Muscle of leg (tissue), 11 donors: Measurements from ENCODE around the gene CHODL. TPM values are rescaled to one million over a fixed set of nuclear protein-coding genes. Genes with fewer than 3 reads are reported as not detected.

ENCODE experiments used
- DNase-seq: peaks from one replicate; pipeline ENCODE4 v3.0.0; 2013
- H3K27ac ChIP-seq: one replicate; pipeline ENCODE4 v1.5.1; 2013; ENCODE audit warnings: mild to moderate bottlenecking, low read length, control low read depth
- H3K27me3 ChIP-seq: one replicate; pipeline ENCODE4 v1.6.1; 2013; ENCODE audit warnings: low read length; ENCODE audit not compliant: control insufficient read depth, insufficient read depth
- H3K36me3 ChIP-seq: one replicate; pipeline ENCODE4 v1.6.1; 2013; ENCODE audit warnings: low read length; ENCODE audit not compliant: control insufficient read depth, insufficient read depth
- H3K4me1 ChIP-seq: one replicate; pipeline ENCODE4 v1.6.1; 2013; ENCODE audit warnings: low read length; ENCODE audit not compliant: control insufficient read depth, insufficient read depth
- H3K4me3 ChIP-seq: one replicate; pipeline ENCODE4 v1.5.1; 2013; ENCODE audit warnings: low read length, control low read depth
- H3K9me3 ChIP-seq: replicated peaks from 2 replicates; pipeline ENCODE4 v1.6.1; 2013; ENCODE audit warnings: low read depth, low read length; ENCODE audit not compliant: control insufficient read depth
- WGBS: methylation state at CpG from one replicate; pipeline ENCODE4 v1.1.5; 2013; ENCODE audit warnings: missing lambda C conversion rate; ENCODE audit not compliant: insufficient coverage; 5-methylcytosine and 5-hydroxymethylcytosine counted together
- polyA plus RNA-seq, 8 donors: library from polyadenylated mRNA; unstranded; fragments of 120-200 nt; gene quantifications; one replicate each; pipeline versions ENCODE4 v1.2.1 to v1.2.3, GENCODE V29; 2013; ENCODE audit warnings: inconsistent platforms in 1 of 8, low replicate concordance in 1 of 8; ENCODE audit not compliant: insufficient read length in 8 of 8, insufficient read depth in 1 of 8
- total RNA-seq: library from RNA; stranded (reverse); fragments of 120-200 nt; gene quantifications from one replicate; pipeline ENCODE4 v1.2.4, GENCODE V29; 2013

CHODL gene
- total and polyA plus RNA-seq, 9 donors: 80.7 to 128 (median 101) TPM

DNA sequence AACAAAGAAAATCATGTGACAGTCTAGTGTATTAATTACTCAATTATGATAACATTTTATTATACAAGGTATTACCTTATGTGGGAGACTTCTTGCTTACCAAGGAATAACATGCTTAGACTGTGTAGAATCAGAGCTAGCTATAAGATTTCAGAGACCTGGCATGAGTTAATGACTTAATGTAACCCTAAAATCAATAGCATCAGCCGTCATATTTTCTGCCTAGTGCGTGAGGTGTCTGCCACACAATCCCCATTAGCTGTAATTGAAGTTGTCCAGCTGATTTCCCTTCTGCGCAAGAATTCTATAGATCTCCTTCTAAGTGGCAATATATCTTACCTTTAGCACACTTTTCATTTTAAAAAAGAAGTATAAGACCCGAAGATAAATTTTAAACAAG is 28.8 kb downstream of the CHODL start:
- 70% methylated on average over 2 of the region's 4 CpGs for WGBS
- Histone ChIP-seq H3K4me3 (no peak overlapping the region), H3K27ac (no peak overlapping the region), H3K9me3 (no peaks in the 10 kb centered on the region), H3K4me1 (no peaks in the 10 kb centered on the region), H3K27me3 (no peaks in the 10 kb centered on the region), H3K36me3 (no peaks in the 10 kb centered on the region)
- DNase-seq: no peak

DNA sequence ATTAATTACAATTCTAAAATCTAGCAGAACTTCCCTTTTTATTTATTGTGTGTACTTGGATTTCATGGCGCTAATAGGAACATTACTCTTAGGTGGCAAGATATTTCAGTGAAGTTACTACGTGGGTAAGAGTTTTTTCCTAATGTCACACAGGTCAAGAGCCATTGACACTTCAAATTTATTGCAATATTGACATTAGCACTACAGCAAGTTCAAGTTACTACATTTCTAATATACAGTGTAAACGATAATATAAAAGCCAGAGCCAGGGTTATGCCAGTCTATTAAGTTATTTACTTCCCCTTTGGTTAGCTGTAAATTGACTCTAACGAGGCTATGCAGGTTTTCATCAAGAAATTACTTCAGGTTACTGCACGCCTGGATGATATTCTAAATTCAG is 29.7 kb downstream of the CHODL start:
- H3K4me1 ChIP-seq: no peaks in the 10 kb centered on the region
- H3K4me3 ChIP-seq: no peak overlapping the region
- H3K27ac ChIP-seq: no peak overlapping the region
- no peaks in the 10 kb centered on the region for H3K27me3 ChIP-seq
- H3K9me3 ChIP-seq: no peaks in the 10 kb centered on the region
- DNase-seq: no peak
- 100% methylated on average over 2 of the region's 5 CpGs for WGBS
- no peaks in the 10 kb centered on the region for H3K36me3 ChIP-seq

DNA sequence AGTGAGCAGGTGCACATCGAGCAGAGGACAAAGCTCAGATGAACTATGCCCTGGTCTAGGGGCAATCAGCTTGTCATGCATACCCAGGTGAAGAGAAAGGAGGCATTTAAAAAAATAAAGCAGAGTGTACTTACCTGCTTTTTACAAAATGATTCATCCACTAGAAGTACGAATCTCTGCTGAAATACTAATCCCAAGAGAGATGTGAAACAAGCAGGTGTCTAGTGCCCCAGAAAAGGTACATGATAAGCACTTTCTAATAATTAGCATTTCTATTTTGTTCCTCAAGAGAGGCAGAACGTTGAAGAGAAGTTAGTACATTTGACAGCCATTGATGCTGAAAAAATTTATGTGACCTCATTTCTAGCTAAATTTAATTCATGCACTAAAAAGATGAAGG is 31.1 kb downstream of the CHODL start:
- Histone ChIP-seq H3K27ac (no peak overlapping the region), H3K4me3 (no peak overlapping the region), H3K27me3 (no peaks in the 10 kb centered on the region), H3K4me1 (no peaks in the 10 kb centered on the region), H3K9me3 (no peaks in the 10 kb centered on the region), H3K36me3 (no peaks in the 10 kb centered on the region)
- no CpG with 5 or more reads among the region's 3 CpGs for WGBS
- DNase-seq: no peak

DNA sequence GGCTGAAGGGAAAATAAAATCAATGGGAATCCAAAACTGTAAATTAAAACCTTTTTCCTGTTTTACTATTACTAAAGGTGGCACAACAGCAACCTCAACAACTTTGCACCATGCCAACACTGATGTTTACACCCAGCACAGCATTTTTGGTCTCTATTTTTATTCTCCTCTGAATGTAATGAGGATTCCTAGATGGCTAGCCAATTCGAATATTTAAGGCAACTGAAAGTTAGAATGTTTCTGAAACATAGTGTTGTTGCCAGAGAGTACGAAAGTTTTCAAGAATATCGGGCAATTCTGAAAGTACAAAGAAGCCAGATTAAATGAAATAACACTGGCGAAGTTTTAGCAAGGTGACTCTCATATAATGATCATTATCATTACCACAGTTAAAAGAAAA is 40.7 kb downstream of the CHODL start:
- no peaks in the 10 kb centered on the region for H3K27me3 ChIP-seq
- no peaks in the 10 kb centered on the region for H3K9me3 ChIP-seq
- H3K4me1 ChIP-seq: no peaks in the 10 kb centered on the region
- WGBS: no CpG with 5 or more reads among the region's 4 CpGs
- no peak for DNase-seq
- no peaks in the 10 kb centered on the region for H3K36me3 ChIP-seq
- H3K27ac ChIP-seq: no peak overlapping the region
- no peak overlapping the region for H3K4me3 ChIP-seq

DNA sequence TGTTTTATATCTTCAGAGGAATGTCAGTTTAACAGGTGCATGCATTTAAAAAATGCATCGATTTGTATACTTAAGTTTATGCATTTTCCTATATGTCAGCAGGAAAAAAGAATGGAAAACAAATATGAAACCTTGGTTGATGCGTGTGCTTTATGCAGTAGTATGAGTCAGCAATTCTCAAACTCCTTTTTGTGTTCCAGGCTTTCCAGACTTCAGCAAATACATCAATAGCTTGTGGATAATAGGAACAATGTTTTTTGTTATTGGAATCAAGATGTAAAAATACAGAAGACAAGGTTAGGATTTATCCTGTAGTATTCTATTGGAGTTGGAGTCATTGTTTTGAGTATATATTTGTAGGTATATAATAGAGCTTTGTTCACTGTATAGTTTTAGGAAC is 45.2 kb downstream of the CHODL start:
- no peak overlapping the region for H3K27ac ChIP-seq
- WGBS: no CpG with 5 or more reads among the region's 2 CpGs

DNA sequence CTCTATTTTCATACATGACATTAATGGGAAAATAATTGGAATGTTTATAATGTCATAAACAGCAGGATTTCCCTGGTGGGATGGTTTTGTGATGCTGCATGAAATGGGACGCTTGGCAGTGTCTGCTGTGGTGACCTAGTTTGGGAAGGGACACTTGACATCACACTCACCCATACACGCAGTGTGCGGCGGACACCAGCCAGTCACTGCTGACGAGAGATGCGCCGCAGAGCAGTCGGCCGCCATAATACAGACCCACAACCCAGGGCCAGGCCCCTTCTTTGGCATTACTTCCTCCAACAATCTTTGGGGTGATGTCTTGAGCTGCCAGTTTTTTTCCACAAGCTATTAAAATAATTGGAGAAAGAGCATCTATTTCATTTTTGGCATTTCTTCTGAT is 49.5 kb downstream of the CHODL start:
- H3K27me3 ChIP-seq: no peaks in the 10 kb centered on the region
- WGBS: 90% methylated on average over 6 of the region's 9 CpGs
- H3K4me1 ChIP-seq: no peaks in the 10 kb centered on the region
- H3K36me3 ChIP-seq: no peaks in the 10 kb centered on the region
- H3K9me3 ChIP-seq: no peaks in the 10 kb centered on the region
- no peak overlapping the region for H3K4me3 ChIP-seq
- H3K27ac ChIP-seq: no peak overlapping the region
- no peak for DNase-seq

More for the DNA sequence above, 45.2 kb downstream of the CHODL start:
- no peaks in the 10 kb centered on the region for H3K9me3 ChIP-seq
- H3K4me1 ChIP-seq: no peaks in the 10 kb centered on the region
- H3K36me3 ChIP-seq: no peaks in the 10 kb centered on the region
- no peak overlapping the region for H3K4me3 ChIP-seq
- H3K27me3 ChIP-seq: no peaks in the 10 kb centered on the region
- DNase-seq: no peak

DNA sequence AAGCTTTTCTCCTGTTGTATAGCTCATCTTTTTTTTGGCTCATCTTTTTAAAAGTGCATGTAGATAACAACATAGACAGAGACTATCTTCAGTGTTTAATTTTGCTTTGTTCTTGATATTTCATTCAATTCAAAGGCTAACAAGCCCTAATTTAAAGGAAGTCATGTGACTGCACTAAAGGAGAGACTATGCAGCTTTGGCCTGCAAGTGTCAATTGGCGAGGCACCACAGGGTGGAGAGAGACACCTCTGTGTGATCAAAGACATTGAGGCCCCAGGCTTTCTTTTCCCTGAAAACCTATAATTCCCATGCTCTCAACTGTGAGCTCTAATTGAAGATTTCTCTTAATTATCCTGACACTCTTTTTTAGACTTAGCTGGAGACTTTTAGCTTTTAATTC is 53.6 kb downstream of the CHODL start:
- Histone ChIP-seq H3K27me3 (no peaks in the 10 kb centered on the region), H3K27ac (no peak overlapping the region), H3K9me3 (no peaks in the 10 kb centered on the region), H3K4me3 (no peak overlapping the region), H3K4me1 (no peaks in the 10 kb centered on the region), H3K36me3 (no peaks in the 10 kb centered on the region)
- DNase-seq: no peak
- WGBS: 83% methylated on average over 1 of the region's 1 CpG

Other genes starting within 250 kb of the CHODL start
- 0.40 TPM for gene TMPRSS15, start 159.0 kb downstream of the CHODL start, total RNA-seq
- 1 to 10 TPM in 2 of 8 donors, under 1 TPM in 6; 0.62 to 1.4 (median 0.86) TPM for gene TMPRSS15, start 159.0 kb downstream of the CHODL start, polyA plus RNA-seq